Activated CD4-positive, alpha-beta T cell treated with anti-CD3 and anti-CD28 coated beads, Interleukin-2, amount 10 ng/mL, durations not matched to agents 24 days and 14 days (primary cell): ENCODE data around the gene ARHGAP29. TPM values are rescaled to one million over a fixed set of nuclear protein-coding genes. Genes with fewer than 3 reads are reported as not detected.

Source experiments
- DNase-seq: peaks from one replicate; pipeline ENCODE4 v3.0.0; 2022
- H3K27ac Mint-ChIP-seq: one replicate; pipeline ENCODE4 v1.8.0; 2022; ENCODE audit warnings: mild to moderate bottlenecking, mixed read lengths
- H3K27me3 Mint-ChIP-seq: one replicate; pipeline ENCODE4 v1.8.0; 2022; ENCODE audit warnings: mixed read lengths
- H3K36me3 Mint-ChIP-seq: one replicate; pipeline ENCODE4 v1.8.0; 2022; ENCODE audit warnings: low read depth, mild to moderate bottlenecking, mixed read lengths
- H3K4me1 Mint-ChIP-seq: one replicate; pipeline ENCODE4 v1.8.0; 2021; ENCODE audit warnings: mixed read lengths
- H3K4me3 Mint-ChIP-seq: one replicate; pipeline ENCODE4 v1.8.0; 2022; ENCODE audit warnings: mild to moderate bottlenecking, moderate library complexity, mixed read lengths
- H3K9me3 Mint-ChIP-seq: one replicate; pipeline ENCODE4 v1.8.0; 2021; ENCODE audit warnings: mixed read lengths
- intact Hi-C: fragments of 100-400 bp; cut with micrococcal nuclease; formaldehyde crosslinking; loops from one replicate; pipeline ENCODE4 v1.15.1; 2023
- total RNA-seq: library from RNA; stranded (reverse); gene quantifications from 2 replicates; pipeline ENCODE4 v1.2.3, GENCODE V29; 2022

ARHGAP29 gene
- total RNA-seq: not detected in 2 replicates

- Mint-ChIP-seq H3K27ac (no peak within 1 kb of the TSS), H3K9me3 (no peaks in the 10 kb centered on the region), H3K4me3 (peak within 1 kb of the TSS; percentile 47), H3K4me1 (peaks cover 7% of the 10 kb centered on the region), H3K36me3 (peaks cover 2% of the 10 kb centered on the region), H3K27me3 (peaks cover 71% of the 10 kb centered on the region)
- peak; percentile 83 for DNase-seq
- intact Hi-C loops: loop anchor here (10.0 kb wide), 1 partner anchor 193 kb away; no protein-coding TSS in a partner anchor
Measured at GRCh38 chr1:94237291-94238226, at the start of gene ARHGAP29. TSS of gene ARHGAP29 (minus strand) at chr1:94237584. CDS start at chr1:94231611, 5,973 bp downstream.

- peaks cover 34% of the 10 kb centered on the region for H3K27me3 Mint-ChIP-seq
- DNase-seq: no peak
- H3K36me3 Mint-ChIP-seq: no peaks in the 10 kb centered on the region
- intact Hi-C loops: no loop called here
- peaks cover 4% of the 10 kb centered on the region for H3K9me3 Mint-ChIP-seq
- H3K4me1 Mint-ChIP-seq: no peaks in the 10 kb centered on the region
- no peak overlapping the region for H3K4me3 Mint-ChIP-seq
- H3K27ac Mint-ChIP-seq: no peak overlapping the region
Measured at GRCh38 chr1:94286864-94287437, 49.6 kb upstream of the ARHGAP29 start.

- intact Hi-C loops: no loop called here
- no peak overlapping the region for H3K27ac Mint-ChIP-seq
- H3K36me3 Mint-ChIP-seq: no peaks in the 10 kb centered on the region
- H3K4me1 Mint-ChIP-seq: no peaks in the 10 kb centered on the region
- H3K27me3 Mint-ChIP-seq: peaks cover 32% of the 10 kb centered on the region
- H3K4me3 Mint-ChIP-seq: no peak overlapping the region
- peaks cover 4% of the 10 kb centered on the region for H3K9me3 Mint-ChIP-seq
- no peak for DNase-seq
Measured at GRCh38 chr1:94285031-94285654, 47.8 kb upstream of the ARHGAP29 start.

GRCh38 chr1:94284476-94284875, 47.1 kb upstream of the ARHGAP29 start:
- H3K4me1 Mint-ChIP-seq: no peaks in the 10 kb centered on the region
- intact Hi-C loops: no loop called here
- H3K36me3 Mint-ChIP-seq: no peaks in the 10 kb centered on the region
- no peak overlapping the region for H3K4me3 Mint-ChIP-seq
- H3K9me3 Mint-ChIP-seq: peaks cover 4% of the 10 kb centered on the region
- peaks cover 33% of the 10 kb centered on the region for H3K27me3 Mint-ChIP-seq
- no peak for DNase-seq
- no peak overlapping the region for H3K27ac Mint-ChIP-seq

- Mint-ChIP-seq H3K36me3 (no peaks in the 10 kb centered on the region), H3K27me3 (peaks cover 30% of the 10 kb centered on the region), H3K27ac (no peak overlapping the region), H3K9me3 (peaks cover 4% of the 10 kb centered on the region), H3K4me1 (no peaks in the 10 kb centered on the region), H3K4me3 (no peak overlapping the region)
- DNase-seq: no peak
- intact Hi-C loops: no loop called here
Measured at GRCh38 chr1:94283462-94283861, 46.1 kb upstream of the ARHGAP29 start.

- Mint-ChIP-seq H3K9me3 (no peaks in the 10 kb centered on the region), H3K4me3 (no peak overlapping the region), H3K27ac (no peak overlapping the region), H3K36me3 (no peaks in the 10 kb centered on the region), H3K4me1 (no peaks in the 10 kb centered on the region), H3K27me3 (peaks cover 26% of the 10 kb centered on the region)
- intact Hi-C loops: no loop called here
- DNase-seq: no peak
Measured at GRCh38 chr1:94282143-94282711, 44.8 kb upstream of the ARHGAP29 start.

GRCh38 chr1:94281361-94282142, 44.2 kb upstream of the ARHGAP29 start:
- H3K27ac Mint-ChIP-seq: no peak overlapping the region
- no peaks in the 10 kb centered on the region for H3K4me1 Mint-ChIP-seq
- no peaks in the 10 kb centered on the region for H3K36me3 Mint-ChIP-seq
- intact Hi-C loops: no loop called here
- H3K27me3 Mint-ChIP-seq: peaks cover 28% of the 10 kb centered on the region
- no peak overlapping the region for H3K4me3 Mint-ChIP-seq
- H3K9me3 Mint-ChIP-seq: no peaks in the 10 kb centered on the region
- DNase-seq: no peak

- peaks cover 28% of the 10 kb centered on the region for H3K27me3 Mint-ChIP-seq
- intact Hi-C loops: no loop called here
- no peaks in the 10 kb centered on the region for H3K4me1 Mint-ChIP-seq
- no peaks in the 10 kb centered on the region for H3K9me3 Mint-ChIP-seq
- no peak overlapping the region for H3K4me3 Mint-ChIP-seq
- no peaks in the 10 kb centered on the region for H3K36me3 Mint-ChIP-seq
- DNase-seq: no peak
- no peak overlapping the region for H3K27ac Mint-ChIP-seq
Measured at GRCh38 chr1:94280541-94280940, 43.2 kb upstream of the ARHGAP29 start.

- intact Hi-C loops: no loop called here
- Mint-ChIP-seq H3K36me3 (no peaks in the 10 kb centered on the region), H3K27ac (no peak overlapping the region), H3K4me3 (no peak overlapping the region), H3K4me1 (no peaks in the 10 kb centered on the region), H3K27me3 (peaks cover 20% of the 10 kb centered on the region), H3K9me3 (no peaks in the 10 kb centered on the region)
- no peak for DNase-seq
Measured at GRCh38 chr1:94279462-94279861, 42.1 kb upstream of the ARHGAP29 start.

- intact Hi-C loops: no loop called here
- Mint-ChIP-seq H3K36me3 (no peaks in the 10 kb centered on the region), H3K9me3 (no peaks in the 10 kb centered on the region), H3K27ac (no peak overlapping the region), H3K4me3 (no peak overlapping the region), H3K4me1 (no peaks in the 10 kb centered on the region), H3K27me3 (peaks cover 20% of the 10 kb centered on the region)
- no peak for DNase-seq
Measured at GRCh38 chr1:94279038-94279437, 41.7 kb upstream of the ARHGAP29 start.

- intact Hi-C loops: no loop called here
- Mint-ChIP-seq H3K27ac (no peak overlapping the region), H3K27me3 (peaks cover 12% of the 10 kb centered on the region), H3K9me3 (no peaks in the 10 kb centered on the region), H3K4me1 (no peaks in the 10 kb centered on the region), H3K36me3 (no peaks in the 10 kb centered on the region), H3K4me3 (no peak overlapping the region)
- DNase-seq: no peak
Measured at GRCh38 chr1:94276988-94277434, 39.6 kb upstream of the ARHGAP29 start.

GRCh38 chr1:94275083-94275482, 37.7 kb upstream of the ARHGAP29 start:
- Mint-ChIP-seq H3K4me3 (no peak overlapping the region), H3K9me3 (no peaks in the 10 kb centered on the region), H3K27me3 (peaks cover 10% of the 10 kb centered on the region), H3K36me3 (no peaks in the 10 kb centered on the region), H3K4me1 (no peaks in the 10 kb centered on the region), H3K27ac (no peak overlapping the region)
- intact Hi-C loops: no loop called here
- no peak for DNase-seq

- Mint-ChIP-seq H3K36me3 (no peaks in the 10 kb centered on the region), H3K4me1 (no peaks in the 10 kb centered on the region), H3K4me3 (no peak overlapping the region), H3K27ac (no peak overlapping the region), H3K27me3 (peaks cover 7% of the 10 kb centered on the region), H3K9me3 (no peaks in the 10 kb centered on the region)
- DNase-seq: no peak
- intact Hi-C loops: no loop called here
Measured at GRCh38 chr1:94274561-94274960, 37.2 kb upstream of the ARHGAP29 start.
